BJ (cell line): ENCODE results near the gene KIF7. TPM values are rescaled to one million over a fixed set of nuclear protein-coding genes. Genes with fewer than 3 reads are reported as not detected.

Source experiments
- CTCF ChIA-PET: fragments of 350-600 bp; formaldehyde crosslinking; extraction: SDS; loops from one replicate; lab custom pipeline; 2021; ENCODE audit warnings: antibody characterized with exemption, inconsistent platforms; lab: Yijun Ruan, JAX
- POLR2A ChIA-PET: fragments of 300-600 bp; sonication (Branson Sonifier 250); formaldehyde crosslinking; extraction: SDS; loops from one replicate; lab custom pipeline; 2021; ENCODE audit warnings: antibody characterized with exemption; lab: Charles Lee
- DNase-seq: peaks from one replicate; pipeline ENCODE4 v3.0.0-alpha.2; 2011; ENCODE audit warnings: low read depth
- H3K27me3 ChIP-seq: 2 replicates; pipeline ENCODE4 v1.6.0; 2011; ENCODE audit warnings: low read length; ENCODE audit not compliant: control insufficient read depth, insufficient read depth
- H3K36me3 ChIP-seq: 2 replicates; pipeline ENCODE4 v1.5.1; 2011; ENCODE audit warnings: low read length; ENCODE audit not compliant: control insufficient read depth, insufficient read depth
- H3K4me3 ChIP-seq: 2 replicates; pipeline ENCODE4 v1.5.1; 2011; ENCODE audit warnings: low read depth, mild to moderate bottlenecking, control low read depth, low read length
- CTCF ChIP-seq: IDR thresholded peaks from 2 replicates; pipeline ENCODE4 v1.5.1; 2011; ENCODE audit warnings: low read depth, mild to moderate bottlenecking, control low read depth, inconsistent platforms, low read length, moderate library complexity; ENCODE audit not compliant: insufficient read depth
- polyA plus RNA-seq: library from polyadenylated mRNA; depleted of rRNA; stranded (reverse); fragments of >200 nt; gene quantifications from 2 replicates; pipeline ENCODE4 v1.2.3, GENCODE V29; 2011

Gene KIF7
- polyA plus RNA-seq, 1 experiment, result 7.5 TPM

GRCh38 chr15:89669309-89669865 lies 14.1 kb upstream of the KIF7 start:
- ChIA-PET POLR2A (no interaction called here), CTCF (no interaction called here)
- Histone ChIP-seq H3K4me3 (no peak overlapping the region), H3K27me3 (no peaks in the 10 kb centered on the region), H3K36me3 (no peaks in the 10 kb centered on the region)
- no peak for DNase-seq
- no peak for TF ChIP-seq CTCF

DNA sequence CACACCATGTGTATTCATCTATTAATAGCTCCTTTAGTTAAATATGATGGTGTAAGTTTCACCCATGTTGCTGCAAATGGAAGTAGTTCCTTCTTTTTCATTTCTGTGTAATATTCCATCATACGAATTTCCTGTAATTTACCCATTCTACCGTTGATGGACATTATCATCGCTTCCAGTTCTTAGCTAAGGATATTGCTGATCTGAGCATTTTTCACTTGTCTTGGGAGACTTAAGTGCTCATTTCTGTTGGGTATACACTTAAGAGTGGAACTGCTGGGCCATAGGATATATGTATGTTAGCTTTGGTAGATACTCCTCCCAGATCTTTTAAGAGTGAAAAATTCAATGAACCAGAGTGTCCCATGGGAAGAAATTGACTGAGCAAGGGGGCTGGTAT lies 12.9 kb upstream of the KIF7 start:
- no peak for DNase-seq
- Histone ChIP-seq H3K27me3 (no peaks in the 10 kb centered on the region), H3K36me3 (no peaks in the 10 kb centered on the region), H3K4me3 (no peak overlapping the region)
- POLR2A ChIA-PET, result no interaction called here
- TF ChIP-seq CTCF, result no peak
- CTCF ChIA-PET, result interaction anchor here (0.7 to 1.0 kb wide), 2 partner anchors 21 to 574 kb away, joined by 3 to 4 read pairs; no protein-coding TSS in a partner anchor

DNA sequence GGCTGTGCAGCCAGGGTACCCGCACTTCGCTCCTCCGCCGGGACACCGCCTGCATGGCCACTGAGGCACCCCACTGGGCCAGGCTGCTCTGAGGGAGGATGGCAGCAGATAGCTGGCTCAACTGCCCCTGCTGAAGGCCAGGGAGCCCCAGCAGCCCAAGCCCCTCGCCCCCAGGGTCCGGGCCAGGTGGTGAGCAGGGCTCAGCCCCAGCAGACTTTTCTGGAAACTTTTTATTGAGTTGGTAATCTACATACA lies 12.4 kb upstream of the KIF7 start:
- DNase-seq, result no peak
- no peak overlapping the region for H3K4me3 ChIP-seq
- CTCF ChIA-PET, result interaction anchor here (1.0 kb wide), 1 partner anchor 21 kb away, joined by 4 read pairs; no protein-coding TSS in a partner anchor
- H3K36me3 ChIP-seq, result no peaks in the 10 kb centered on the region
- H3K27me3 ChIP-seq, result no peaks in the 10 kb centered on the region
- POLR2A ChIA-PET, result no interaction called here
- no peak for TF ChIP-seq CTCF

DNA sequence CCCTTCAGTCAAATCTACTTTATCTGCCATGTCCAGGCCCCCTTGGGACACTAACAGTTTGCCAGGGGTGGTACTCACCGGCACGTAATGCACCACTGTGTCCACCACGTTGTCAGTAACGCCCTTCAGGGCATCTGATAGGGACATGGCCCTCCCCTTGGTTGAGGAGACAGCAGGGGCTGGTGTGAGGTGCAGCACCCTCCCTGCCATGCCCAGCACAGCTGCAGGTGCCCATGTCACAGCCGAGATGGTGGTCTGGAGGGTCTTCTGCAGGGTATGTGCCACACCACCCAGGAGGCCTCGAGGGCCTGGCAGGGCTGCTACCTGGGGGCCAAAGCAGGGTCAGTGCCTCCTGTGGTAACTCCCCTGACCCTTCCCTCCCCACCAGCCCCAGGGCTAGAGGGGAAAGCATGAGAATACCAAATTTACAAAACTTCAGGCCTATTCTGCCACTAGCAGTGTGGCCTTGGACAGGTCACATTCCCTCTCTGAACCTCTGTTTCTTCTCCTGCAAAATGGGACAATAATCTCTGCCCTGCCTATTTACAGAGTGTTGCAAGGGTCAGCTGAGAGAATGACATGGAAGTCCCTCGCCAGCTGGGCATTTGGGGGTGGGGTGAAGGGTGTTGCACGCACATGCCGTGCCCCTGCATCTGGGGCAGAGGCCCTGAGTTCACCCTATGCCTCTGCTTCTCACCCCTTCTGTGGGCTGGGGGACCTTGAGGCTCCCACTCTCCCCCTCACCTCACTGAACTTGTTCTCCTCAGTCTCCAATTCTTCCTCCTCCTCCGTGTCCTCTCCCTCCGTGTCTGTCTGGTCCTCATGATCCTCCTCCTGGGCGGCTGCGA lies 11.8 kb upstream of the KIF7 start:
- ChIA-PET POLR2A (no interaction called here), CTCF (interaction anchor here (1.5 kb wide), 1 partner anchor 12 kb away, joined by 3 read pairs; the partner anchor contains the start of gene KIF7)
- no peaks in the 10 kb centered on the region for H3K36me3 ChIP-seq
- no peaks in the 10 kb centered on the region for H3K27me3 ChIP-seq
- TF ChIP-seq CTCF, result no peak
- H3K4me3 ChIP-seq, result no peak overlapping the region
- DNase-seq, result no peak

- Histone ChIP-seq H3K36me3 (no peaks in the 10 kb centered on the region), H3K27me3 (no peaks in the 10 kb centered on the region), H3K4me3 (no peak overlapping the region)
- DNase-seq, result no peak
- POLR2A ChIA-PET, result no interaction called here
- TF ChIP-seq CTCF, result no peak
- CTCF ChIA-PET, result interaction anchor here (0.7 to 1.5 kb wide), 7 partner anchors 8 to 222 kb away, joined by 3 to 4 read pairs (median 3); partner anchors contain the start of gene KIF7
Measured at GRCh38 chr15:89666184-89666857, 11.1 kb upstream of the KIF7 start.
